Mammary epithelial cell (primary cell): ENCODE measurements around the gene CFI.
"Not testable (repeated sequence)": the region's sequence is repeated elsewhere in the genome, so short reads cannot be mapped to it uniquely, and the experiment has no call there.

ENCODE experiments used
- EZH2 ChIP-seq: IDR thresholded peaks from 2 replicates; pipeline ENCODE4 v1.6.1; 2012; ENCODE audit warnings: low read length, inconsistent platforms, borderline replicate concordance
- TF ChIP-seq, protein P1 (sequence below), 2 donors: IDR thresholded peaks in 1 of 2; conservative IDR thresholded peaks in 1 of 2; 2 replicates each; pipeline ENCODE4 v1.5.1; 2011 to 2012; ENCODE audit warnings: inconsistent platforms in 2 of 2, low read length in 2 of 2, mild to moderate bottlenecking in 2 of 2, control low read depth in 1 of 2, low read depth in 1 of 2; ENCODE audit not compliant: insufficient read depth in 1 of 2; ENCODE audit errors: extremely low read depth in 1 of 2

DNA sequence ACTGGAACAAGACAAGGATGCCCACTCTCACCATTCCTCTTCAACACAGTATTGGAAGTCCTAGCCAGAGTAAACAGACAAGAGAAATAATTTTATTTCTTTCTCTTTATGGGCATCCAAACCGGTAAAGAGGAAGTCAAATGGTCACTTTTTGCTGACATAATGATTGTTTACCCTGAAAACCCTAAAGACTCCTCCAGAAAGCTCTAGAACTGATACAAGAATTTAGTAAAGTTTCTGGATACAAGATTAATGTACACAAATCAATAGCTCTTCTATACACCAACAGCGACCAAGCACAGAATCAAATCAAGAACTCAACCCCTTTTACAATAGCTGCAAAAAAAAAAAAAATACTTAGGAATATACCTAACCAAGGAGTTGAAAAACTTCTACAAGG is 19.7 kb downstream of the CFI start:
- TF ChIP-seq, protein P1, sequence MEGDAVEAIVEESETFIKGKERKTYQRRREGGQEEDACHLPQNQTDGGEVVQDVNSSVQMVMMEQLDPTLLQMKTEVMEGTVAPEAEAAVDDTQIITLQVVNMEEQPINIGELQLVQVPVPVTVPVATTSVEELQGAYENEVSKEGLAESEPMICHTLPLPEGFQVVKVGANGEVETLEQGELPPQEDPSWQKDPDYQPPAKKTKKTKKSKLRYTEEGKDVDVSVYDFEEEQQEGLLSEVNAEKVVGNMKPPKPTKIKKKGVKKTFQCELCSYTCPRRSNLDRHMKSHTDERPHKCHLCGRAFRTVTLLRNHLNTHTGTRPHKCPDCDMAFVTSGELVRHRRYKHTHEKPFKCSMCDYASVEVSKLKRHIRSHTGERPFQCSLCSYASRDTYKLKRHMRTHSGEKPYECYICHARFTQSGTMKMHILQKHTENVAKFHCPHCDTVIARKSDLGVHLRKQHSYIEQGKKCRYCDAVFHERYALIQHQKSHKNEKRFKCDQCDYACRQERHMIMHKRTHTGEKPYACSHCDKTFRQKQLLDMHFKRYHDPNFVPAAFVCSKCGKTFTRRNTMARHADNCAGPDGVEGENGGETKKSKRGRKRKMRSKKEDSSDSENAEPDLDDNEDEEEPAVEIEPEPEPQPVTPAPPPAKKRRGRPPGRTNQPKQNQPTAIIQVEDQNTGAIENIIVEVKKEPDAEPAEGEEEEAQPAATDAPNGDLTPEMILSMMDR (conservative IDR thresholded peaks at IDR 0.05 in 1 of 2, IDR thresholded peaks at IDR 0.05 in 1 of 2; ENCODE audit: extremely low read depth in 1 of 2, insufficient read depth in 1 of 2, low read depth in 1 of 2, low read length in 2 of 2): not testable (repeated sequence)
- not testable (repeated sequence) for TF ChIP-seq EZH2
